ENCODE data around the gene SYNGAP1.
"Not testable (repeated sequence)": the region's sequence is repeated elsewhere in the genome, so short reads cannot be mapped to it uniquely, and the experiment has no call there.

GRCh38 chr6:33485680-33486079 is 65.8 kb downstream of the SYNGAP1 start:
- TF ChIP-seq, protein P1, sequence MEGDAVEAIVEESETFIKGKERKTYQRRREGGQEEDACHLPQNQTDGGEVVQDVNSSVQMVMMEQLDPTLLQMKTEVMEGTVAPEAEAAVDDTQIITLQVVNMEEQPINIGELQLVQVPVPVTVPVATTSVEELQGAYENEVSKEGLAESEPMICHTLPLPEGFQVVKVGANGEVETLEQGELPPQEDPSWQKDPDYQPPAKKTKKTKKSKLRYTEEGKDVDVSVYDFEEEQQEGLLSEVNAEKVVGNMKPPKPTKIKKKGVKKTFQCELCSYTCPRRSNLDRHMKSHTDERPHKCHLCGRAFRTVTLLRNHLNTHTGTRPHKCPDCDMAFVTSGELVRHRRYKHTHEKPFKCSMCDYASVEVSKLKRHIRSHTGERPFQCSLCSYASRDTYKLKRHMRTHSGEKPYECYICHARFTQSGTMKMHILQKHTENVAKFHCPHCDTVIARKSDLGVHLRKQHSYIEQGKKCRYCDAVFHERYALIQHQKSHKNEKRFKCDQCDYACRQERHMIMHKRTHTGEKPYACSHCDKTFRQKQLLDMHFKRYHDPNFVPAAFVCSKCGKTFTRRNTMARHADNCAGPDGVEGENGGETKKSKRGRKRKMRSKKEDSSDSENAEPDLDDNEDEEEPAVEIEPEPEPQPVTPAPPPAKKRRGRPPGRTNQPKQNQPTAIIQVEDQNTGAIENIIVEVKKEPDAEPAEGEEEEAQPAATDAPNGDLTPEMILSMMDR (IDR thresholded peaks at IDR 0.05 in 4 of 5, conservative IDR thresholded peaks at IDR 0.05 in 1 of 5) = not testable (repeated sequence)
- not testable (repeated sequence) for TF ChIP-seq POLR2A (IDR thresholded peaks at IDR 0.05)

Data from gastrocnemius medialis (tissue), 4 donors.